Naive thymus-derived CD4-positive, alpha-beta T cell (primary cell): ENCODE data around the gene INO80B. TPM values are rescaled to one million over a fixed set of nuclear protein-coding genes. Genes with fewer than 3 reads are reported as not detected.

Source experiments
- ATAC-seq: fragments of 150-1000 bp; cut with Tn5 transposase; 2 replicates; pipeline ENCODE4 v1.10.0; 2021; ENCODE audit warnings: mild to moderate bottlenecking, moderate library complexity
- CTCF ChIA-PET: fragments of 350-600 bp; sonication (Branson Sonifier 250); formaldehyde crosslinking; loops from one replicate; lab custom pipeline; 2021; ENCODE audit warnings: antibody characterized with exemption; lab: Charles Lee
- POLR2A ChIA-PET: fragments of 350-600 bp; sonication (Branson Sonifier 250); formaldehyde crosslinking; loops from one replicate; lab custom pipeline; 2021; ENCODE audit warnings: antibody characterized with exemption, inconsistent platforms; lab: Charles Lee
- DNase-seq, 9 donors: peaks; one replicate each; pipeline versions ENCODE4 v3.0.0 to v3.0.0-alpha.2; 2020 to 2022; ENCODE audit warnings: mixed read lengths in 1 of 9
- H3K27ac ChIP-seq: one replicate; pipeline ENCODE4 v1.7.0; 2013; ENCODE audit warnings: mild to moderate bottlenecking, low read depth, low read length, moderate library complexity
- H3K27me3 ChIP-seq, 2 donors: one replicate each; pipeline ENCODE4 v1.7.0; 2013; ENCODE audit warnings: low read length in 2 of 2, mild to moderate bottlenecking in 2 of 2, moderate library complexity in 2 of 2; ENCODE audit not compliant: control insufficient read depth in 2 of 2, insufficient read depth in 2 of 2
- H3K36me3 ChIP-seq, 3 experiments: 1 replicate in 2 of 3; 2 replicates in 1 of 3; pipeline ENCODE4 v1.7.0; 2013; ENCODE audit warnings: low read length in 3 of 3, mild to moderate bottlenecking in 3 of 3, moderate library complexity in 1 of 3; ENCODE audit not compliant: insufficient read depth in 3 of 3, control insufficient read depth in 2 of 3
- H3K4me1 ChIP-seq, 2 donors: one replicate each; pipeline ENCODE4 v1.7.0; 2013; ENCODE audit warnings: low read length in 2 of 2, mild to moderate bottlenecking in 2 of 2, moderate library complexity in 1 of 2; ENCODE audit not compliant: control insufficient read depth in 2 of 2, insufficient read depth in 2 of 2
- H3K4me3 ChIP-seq: 2 replicates; pipeline ENCODE4 v1.7.0; 2013; ENCODE audit warnings: mild to moderate bottlenecking, low read length
- H3K9me3 ChIP-seq, 3 experiments: 1 replicate in 2 of 3; 2 replicates in 1 of 3; pipeline ENCODE4 v1.7.0; 2013; ENCODE audit warnings: low read length in 3 of 3; ENCODE audit not compliant: control insufficient read depth in 2 of 3
- H3K27ac Mint-ChIP-seq, 9 donors: one replicate each; pipeline ENCODE4 v1.8.0; 2020 to 2022; ENCODE audit warnings: mixed read lengths in 9 of 9, mild to moderate bottlenecking in 8 of 9, moderate library complexity in 5 of 9, inconsistent platforms in 2 of 9
- H3K27me3 Mint-ChIP-seq, 5 donors: one replicate each; pipeline ENCODE4 v1.8.0; 2021 to 2022; ENCODE audit warnings: mixed read lengths in 5 of 5, mild to moderate bottlenecking in 1 of 5
- H3K36me3 Mint-ChIP-seq, 5 donors: one replicate each; pipeline ENCODE4 v1.8.0; 2020 to 2022; ENCODE audit warnings: mixed read lengths in 5 of 5, mild to moderate bottlenecking in 3 of 5, inconsistent platforms in 1 of 5
- H3K4me1 Mint-ChIP-seq, 7 donors: one replicate each; pipeline ENCODE4 v1.8.0; 2020 to 2022; ENCODE audit warnings: mixed read lengths in 7 of 7, mild to moderate bottlenecking in 3 of 7, inconsistent platforms in 1 of 7
- H3K4me3 Mint-ChIP-seq, 10 donors: one replicate each; pipeline ENCODE4 v1.8.0; 2020 to 2022; ENCODE audit warnings: mild to moderate bottlenecking in 10 of 10, mixed read lengths in 10 of 10, moderate library complexity in 6 of 10, inconsistent platforms in 2 of 10
- H3K9me3 Mint-ChIP-seq, 11 donors: one replicate each; pipeline ENCODE4 v1.8.0; 2020 to 2022; ENCODE audit warnings: mixed read lengths in 11 of 11, mild to moderate bottlenecking in 4 of 11, inconsistent platforms in 1 of 11, moderate library complexity in 1 of 11
- intact Hi-C, 2 donors: fragments of 100-400 bp; cut with micrococcal nuclease; formaldehyde crosslinking; loops; one replicate each; pipeline ENCODE4 v1.15.1; 2023
- polyA plus RNA-seq, 2 donors: library from polyadenylated mRNA; unstranded; fragments of 300-500 nt; fragmentation: Illumina TruSeq; gene quantifications; one replicate each; pipeline ENCODE4 v1.2.3, GENCODE V29; 2021
- total RNA-seq, 6 experiments: library from RNA in 5 of 6; stranded (reverse) in 5 of 6; gene quantifications; 1 replicate in 5 of 6; 2 replicates in 1 of 6; pipeline ENCODE4 v1.2.3 and lab custom pipeline; 2021 to 2026

INO80B gene
- total and polyA plus RNA-seq, 7 experiments from 2014 or later = 11.6 to 96.5 (median 44.9) TPM

DNA sequence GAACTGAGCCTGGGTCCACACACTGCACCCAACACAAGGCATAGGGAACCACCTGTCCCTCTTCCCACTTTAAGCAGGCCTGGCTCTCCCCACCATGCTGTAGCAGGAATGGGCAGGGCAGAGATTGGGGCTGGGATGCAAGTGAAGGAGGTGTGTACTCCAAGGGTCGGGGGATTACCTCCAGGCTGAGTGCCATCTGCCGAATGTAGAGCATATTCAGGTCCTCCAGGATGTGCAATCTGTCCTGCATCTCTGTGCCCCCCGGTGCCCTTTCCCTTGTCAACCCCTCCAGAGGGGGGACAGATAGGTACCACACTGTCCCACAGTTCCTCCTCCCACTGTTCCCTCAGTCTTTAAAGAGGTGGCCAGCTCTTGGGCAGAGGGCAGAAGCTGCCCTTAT lies 15.5 kb upstream of the INO80B start:
- no peaks in the 10 kb centered on the region for H3K9me3 ChIP-seq
- Mint-ChIP-seq H3K4me1 (peaks cover 0 to 20% (median 12%) of the 10 kb centered on the region in 7 donors), H3K36me3 (peaks cover 0 to 3% (median 0%) of the 10 kb centered on the region in 5 donors), H3K27ac (no peak overlapping the region), H3K9me3 (peaks cover 0 to 1% (median 0%) of the 10 kb centered on the region in 11 donors), H3K27me3 (peaks cover 19 to 52% (median 26%) of the 10 kb centered on the region in 5 donors), H3K4me3 (peak overlapping the region in 2 of 10 donors; percentile 74 to 83)
- intact Hi-C loops = no loop called here
- CTCF ChIA-PET = no interaction called here
- no peak overlapping the region for H3K4me3 ChIP-seq
- no peak overlapping the region for H3K27ac ChIP-seq
- H3K27me3 ChIP-seq = peaks cover 0 to 13% of the 10 kb centered on the region in 2 donors
- POLR2A ChIA-PET = no interaction called here
- ATAC-seq (no peak), DNase-seq (no peak)
- H3K36me3 ChIP-seq = no peaks in the 10 kb centered on the region
- H3K4me1 ChIP-seq = peaks cover 0 to 8% of the 10 kb centered on the region in 2 donors

DNA sequence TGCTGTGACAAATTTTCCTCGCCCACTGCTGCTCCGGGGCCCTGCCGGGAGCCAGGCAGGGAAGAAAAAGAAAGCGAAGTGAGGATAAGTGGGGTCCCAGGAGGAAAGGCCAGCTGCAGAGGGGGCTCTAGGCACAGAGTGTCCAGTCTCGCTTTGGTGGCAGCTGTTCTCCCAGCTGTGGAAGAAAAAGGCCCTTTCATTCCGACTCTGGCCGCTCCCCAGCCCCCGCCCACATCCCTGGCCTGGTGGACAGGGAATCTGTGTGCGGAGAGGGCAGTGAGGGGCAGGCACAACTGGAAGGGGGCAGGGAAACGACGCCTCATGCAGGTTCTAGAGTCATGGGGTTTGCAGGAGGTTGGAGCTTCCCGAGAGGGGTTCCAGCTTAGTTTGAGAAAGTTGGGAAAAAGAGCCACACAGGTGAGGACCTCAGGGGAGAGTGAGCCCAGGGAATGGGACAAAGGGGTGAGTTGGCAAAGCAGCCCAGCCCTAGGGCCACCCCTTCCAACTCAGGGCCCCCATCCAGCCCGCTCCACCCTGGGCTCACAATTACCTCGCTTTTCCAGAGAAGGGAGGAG lies 15.0 kb upstream of the INO80B start:
- intact Hi-C loops = loop anchor here (2.0 kb wide), 2 partner anchors 15 to 17 kb away; partner anchors contain the start of gene INO80B (in 1 of the 2)
- H3K36me3 ChIP-seq = no peaks in the 10 kb centered on the region
- Mint-ChIP-seq H3K4me1 (peaks cover 0 to 20% (median 12%) of the 10 kb centered on the region in 7 donors), H3K4me3 (peak overlapping the region in 8 of 10 donors; percentile 34 to 83 (median 64)), H3K27me3 (peaks cover 19 to 57% (median 29%) of the 10 kb centered on the region in 5 donors), H3K27ac (no peak overlapping the region), H3K36me3 (peaks cover 0 to 3% (median 0%) of the 10 kb centered on the region in 5 donors), H3K9me3 (peaks cover 0 to 1% (median 0%) of the 10 kb centered on the region in 11 donors)
- peaks cover 0 to 8% of the 10 kb centered on the region in 2 donors for H3K4me1 ChIP-seq
- H3K9me3 ChIP-seq = no peaks in the 10 kb centered on the region
- ChIA-PET POLR2A (no interaction called here), CTCF (no interaction called here)
- ATAC-seq (no peak), DNase-seq (no peak)
- H3K27ac ChIP-seq = no peak overlapping the region
- H3K27me3 ChIP-seq = peaks cover 0 to 13% of the 10 kb centered on the region in 2 donors
- H3K4me3 ChIP-seq = no peak overlapping the region

DNA sequence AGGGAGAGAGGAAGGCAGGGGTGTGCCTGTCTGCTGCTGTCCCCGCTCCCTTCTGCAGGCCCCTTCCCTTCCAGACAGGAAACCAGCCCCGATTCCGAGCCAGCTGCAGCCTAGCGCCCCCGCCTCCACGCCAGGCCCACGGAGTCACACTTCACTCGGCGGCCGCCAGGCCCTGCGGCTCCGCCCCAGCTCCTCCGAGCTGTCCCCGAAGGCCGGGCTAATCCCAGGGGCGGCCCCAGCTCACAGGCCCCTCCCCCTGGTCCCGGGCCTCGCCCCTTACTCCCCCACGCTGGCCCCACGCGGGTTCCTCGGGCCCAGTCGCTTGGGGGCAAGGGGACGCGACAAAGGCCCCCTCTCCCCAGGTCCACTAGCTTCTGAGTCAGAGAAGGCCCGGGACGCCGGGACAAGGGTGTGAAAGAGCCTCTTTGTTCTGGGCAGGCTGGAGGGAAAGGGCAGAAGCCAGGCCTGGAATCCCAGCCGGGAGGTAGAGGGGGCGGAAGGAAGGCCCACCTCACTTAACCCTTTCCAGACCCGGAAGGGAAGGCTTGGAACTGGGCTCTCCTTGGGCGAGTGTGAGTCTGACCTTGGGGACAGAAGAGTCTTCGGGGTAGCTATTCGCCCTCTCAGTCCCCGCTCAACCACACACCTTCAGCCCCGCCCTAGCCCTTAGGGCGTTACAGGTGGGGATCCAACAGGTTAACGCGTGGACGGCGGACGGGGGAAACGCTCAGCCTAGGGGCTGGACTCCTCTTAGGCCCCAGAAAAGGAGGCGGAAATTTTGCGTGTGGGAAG lies 14.3 kb upstream of the INO80B start:
- no peak overlapping the region for H3K27ac ChIP-seq
- peak overlapping the region; percentile 34 to 83 (median 67) for H3K4me3 Mint-ChIP-seq
- ATAC-seq = peak; percentile 84
- ChIA-PET POLR2A (no interaction called here), CTCF (no interaction called here)
- peaks cover 0 to 1% (median 0%) of the 10 kb centered on the region in 11 donors for H3K9me3 Mint-ChIP-seq
- peak in 1 of 9 donors; percentile 61 for DNase-seq
- peaks cover 0 to 20% (median 12%) of the 10 kb centered on the region in 7 donors for H3K4me1 Mint-ChIP-seq
- no peaks in the 10 kb centered on the region for H3K9me3 ChIP-seq
- H3K27ac Mint-ChIP-seq = no peak overlapping the region
- no peaks in the 10 kb centered on the region for H3K36me3 ChIP-seq
- H3K4me3 ChIP-seq = no peak overlapping the region
- intact Hi-C loops = loop anchor here (2.0 kb wide), 2 partner anchors 14 to 18 kb away; partner anchors contain the start of gene INO80B (in 1 of the 2)
- peaks cover 0 to 3% (median 0%) of the 10 kb centered on the region in 5 donors for H3K36me3 Mint-ChIP-seq
- peaks cover 0 to 13% of the 10 kb centered on the region in 2 donors for H3K27me3 ChIP-seq
- peaks cover 0 to 8% of the 10 kb centered on the region in 2 donors for H3K4me1 ChIP-seq
- H3K27me3 Mint-ChIP-seq = peaks cover 19 to 61% (median 30%) of the 10 kb centered on the region in 5 donors

GRCh38 chr2:74441170-74441689 lies 13.7 kb upstream of the INO80B start:
- H3K27ac ChIP-seq = no peak overlapping the region
- H3K9me3 ChIP-seq = no peaks in the 10 kb centered on the region
- Mint-ChIP-seq H3K4me1 (peaks cover 0 to 20% (median 12%) of the 10 kb centered on the region in 7 donors), H3K4me3 (peak overlapping the region in 8 of 10 donors; percentile 27 to 83 (median 66)), H3K36me3 (peaks cover 0 to 3% (median 0%) of the 10 kb centered on the region in 5 donors), H3K27me3 (peaks cover 19 to 59% (median 30%) of the 10 kb centered on the region in 5 donors), H3K27ac (no peak overlapping the region), H3K9me3 (peaks cover 0 to 1% (median 0%) of the 10 kb centered on the region in 11 donors)
- H3K27me3 ChIP-seq = peaks cover 0 to 13% of the 10 kb centered on the region in 2 donors
- peaks cover 0 to 8% of the 10 kb centered on the region in 2 donors for H3K4me1 ChIP-seq
- DNase-seq (no peak), ATAC-seq (peak; percentile 44)
- intact Hi-C loops = loop anchor here (2.0 kb wide), 2 partner anchors 14 to 18 kb away; partner anchors contain the start of gene INO80B (in 1 of the 2)
- H3K4me3 ChIP-seq = peak overlapping the region; percentile 30
- ChIA-PET POLR2A (no interaction called here), CTCF (no interaction called here)
- no peaks in the 10 kb centered on the region for H3K36me3 ChIP-seq

- peaks cover 0 to 8% of the 10 kb centered on the region in 2 donors for H3K4me1 ChIP-seq
- H3K4me1 Mint-ChIP-seq = peaks cover 0 to 20% (median 12%) of the 10 kb centered on the region in 7 donors
- POLR2A ChIA-PET = no interaction called here
- H3K9me3 ChIP-seq = no peaks in the 10 kb centered on the region
- H3K9me3 Mint-ChIP-seq = peaks cover 0 to 1% (median 0%) of the 10 kb centered on the region in 11 donors
- peaks cover 0 to 3% (median 0%) of the 10 kb centered on the region in 5 donors for H3K36me3 Mint-ChIP-seq
- DNase-seq = peak in 2 of 9 donors; percentile 27 to 38
- peak within 1 kb of the TSS in 2 of 9 donors; percentile 51 to 72 for H3K27ac Mint-ChIP-seq
- peaks cover 19 to 62% (median 30%) of the 10 kb centered on the region in 5 donors for H3K27me3 Mint-ChIP-seq
- CTCF ChIA-PET = no interaction called here
- H3K27ac ChIP-seq = no peak within 1 kb of the TSS
- intact Hi-C loops = loop anchor here (1.0 to 2.0 kb wide), 3 partner anchors 10 to 19 kb away; partner anchors contain the start of gene INO80B (in 1 of the 2)
- H3K4me3 Mint-ChIP-seq = peak within 1 kb of the TSS; percentile 59 to 86 (median 78)
- peak; percentile 39 for ATAC-seq
- H3K4me3 ChIP-seq = peak within 1 kb of the TSS; percentile 30
- no peaks in the 10 kb centered on the region for H3K36me3 ChIP-seq
- peaks cover 0 to 13% of the 10 kb centered on the region in 2 donors for H3K27me3 ChIP-seq
Observed at GRCh38 chr2:74441690-74442482, 13.0 kb upstream of the INO80B start, which contains the start of gene RTKN. TSS of gene RTKN (minus strand) at chr2:74441937. CDS start at chr2:74441816, 121 bp downstream.
